CD4-positive, alpha-beta memory T cell (primary cell): ENCODE data around the gene MGME1. TPM values are rescaled to one million over a fixed set of nuclear protein-coding genes. Genes with fewer than 3 reads are reported as not detected.
"Not testable (repeated sequence)": the region's sequence is repeated elsewhere in the genome, so short reads cannot be mapped to it uniquely, and the experiment has no call there.

ENCODE experiments used
- CTCF ChIA-PET: fragments of 350-600 bp; sonication (Branson Sonifier 250); formaldehyde crosslinking; loops from one replicate; lab custom pipeline; 2021; ENCODE audit warnings: inconsistent platforms; ENCODE audit not compliant: partially characterized antibody; lab: Charles Lee
- POLR2A ChIA-PET: fragments of 350-600 bp; sonication (Branson Sonifier 250); formaldehyde crosslinking; loops from one replicate; lab custom pipeline; 2021; ENCODE audit not compliant: partially characterized antibody; lab: Charles Lee
- DNase-seq, 5 donors: peaks; one replicate each; pipeline versions ENCODE4 v3.0.0 to v3.0.0-alpha.2; 2020 to 2022; ENCODE audit warnings: mixed read lengths in 1 of 5
- H3K27ac ChIP-seq: one replicate; pipeline ENCODE4 v1.7.0; 2013; ENCODE audit warnings: low read depth, low read length
- H3K27me3 ChIP-seq: 2 replicates; pipeline ENCODE4 v1.7.0; 2013; ENCODE audit warnings: mild to moderate bottlenecking, low read length, moderate library complexity; ENCODE audit not compliant: insufficient read depth
- H3K36me3 ChIP-seq: 2 replicates; pipeline ENCODE4 v1.7.0; 2013; ENCODE audit warnings: mild to moderate bottlenecking, low read length, moderate library complexity; ENCODE audit not compliant: insufficient read depth
- H3K4me1 ChIP-seq: 2 replicates; pipeline ENCODE4 v1.7.0; 2013; ENCODE audit warnings: mild to moderate bottlenecking, low read length, moderate library complexity; ENCODE audit not compliant: insufficient read depth
- H3K4me3 ChIP-seq, 2 donors: one replicate each; pipeline ENCODE4 v1.7.0; 2013; ENCODE audit warnings: low read length in 2 of 2, mild to moderate bottlenecking in 1 of 2
- H3K9me3 ChIP-seq, 2 donors: one replicate each; pipeline ENCODE4 v1.7.0; 2013; ENCODE audit warnings: low read length in 2 of 2, control low read depth in 1 of 2; ENCODE audit not compliant: control insufficient read depth in 1 of 2
- H3K27ac Mint-ChIP-seq, 7 donors: one replicate each; pipeline ENCODE4 v1.8.0; 2020 to 2021; ENCODE audit warnings: mixed read lengths in 7 of 7, mild to moderate bottlenecking in 6 of 7, inconsistent platforms in 3 of 7, moderate library complexity in 3 of 7
- H3K27me3 Mint-ChIP-seq, 2 donors: one replicate each; pipeline ENCODE4 v1.8.0; 2020 to 2021; ENCODE audit warnings: mixed read lengths in 2 of 2
- H3K36me3 Mint-ChIP-seq, 2 donors: one replicate each; pipeline ENCODE4 v1.8.0; 2020 to 2021; ENCODE audit warnings: mixed read lengths in 2 of 2, inconsistent platforms in 1 of 2, mild to moderate bottlenecking in 1 of 2
- H3K4me1 Mint-ChIP-seq, 4 donors: one replicate each; pipeline ENCODE4 v1.8.0; 2020 to 2021; ENCODE audit warnings: mixed read lengths in 4 of 4, mild to moderate bottlenecking in 1 of 4
- H3K4me3 Mint-ChIP-seq, 8 donors: one replicate each; pipeline ENCODE4 v1.8.0; 2020 to 2021; ENCODE audit warnings: mixed read lengths in 8 of 8, mild to moderate bottlenecking in 7 of 8, moderate library complexity in 6 of 8, inconsistent platforms in 3 of 8
- H3K9me3 Mint-ChIP-seq, 8 donors: one replicate each; pipeline ENCODE4 v1.8.0; 2020 to 2021; ENCODE audit warnings: mixed read lengths in 8 of 8, mild to moderate bottlenecking in 5 of 8, inconsistent platforms in 3 of 8, moderate library complexity in 1 of 8
- intact Hi-C: fragments of 100-400 bp; cut with micrococcal nuclease; formaldehyde crosslinking; loops from one replicate; pipeline ENCODE4 v1.15.1; 2023
- polyA plus RNA-seq, 2 donors: library from polyadenylated mRNA; unstranded; fragments of 300-500 nt; fragmentation: Illumina TruSeq; gene quantifications; one replicate each; pipeline ENCODE4 v1.2.3, GENCODE V29; 2021
- total RNA-seq, 2 experiments: library from RNA; stranded (reverse); gene quantifications; one replicate each; pipeline ENCODE4 v1.2.3, GENCODE V29; 2021

Gene MGME1
- total and polyA plus RNA-seq, 4 experiments from 2014 or later = 7.4 to 17.0 (median 16.0) TPM

- peaks cover 25 to 33% of the 10 kb centered on the region in 2 donors for H3K36me3 Mint-ChIP-seq
- H3K27ac Mint-ChIP-seq = peak overlapping the region; percentile 26 to 99 (median 82)
- Histone ChIP-seq H3K27me3 (no peaks in the 10 kb centered on the region), H3K27ac (peak overlapping the region; percentile 33), H3K9me3 (no peaks in the 10 kb centered on the region), H3K36me3 (peaks cover 27% of the 10 kb centered on the region), H3K4me3 (peak overlapping the region in 1 of 2 donors; percentile 4), H3K4me1 (peaks cover 84% of the 10 kb centered on the region)
- H3K9me3 Mint-ChIP-seq = peaks cover 0 to 2% (median 0%) of the 10 kb centered on the region in 8 donors
- no peaks in the 10 kb centered on the region for H3K27me3 Mint-ChIP-seq
- CTCF ChIA-PET = interaction anchor here (0.6 to 5.3 kb wide), 12 partner anchors 7 to 276 kb away, joined by 3 to 37 read pairs (median 4); partner anchors contain the start of gene RRBP1
- peaks cover 54 to 83% (median 72%) of the 10 kb centered on the region in 4 donors for H3K4me1 Mint-ChIP-seq
- POLR2A ChIA-PET = interaction anchor here (0.8 to 6.8 kb wide), 4 partner anchors 9 to 330 kb away, joined by 3 to 72 read pairs (median 3); partner anchors contain the start of genes MGME1, RRBP1, SNX5 and ZNF133
- no peak for DNase-seq
- intact Hi-C loops = loop anchor here (1.0 to 5.0 kb wide), 2 partner anchors 9 to 39 kb away; no protein-coding TSS in a partner anchor
- peak overlapping the region in 6 of 8 donors; percentile 36 to 76 (median 66) for H3K4me3 Mint-ChIP-seq
These were observed 10.2 kb upstream of the MGME1 start for GRCh38 chr20:17958373-17959256.

DNA sequence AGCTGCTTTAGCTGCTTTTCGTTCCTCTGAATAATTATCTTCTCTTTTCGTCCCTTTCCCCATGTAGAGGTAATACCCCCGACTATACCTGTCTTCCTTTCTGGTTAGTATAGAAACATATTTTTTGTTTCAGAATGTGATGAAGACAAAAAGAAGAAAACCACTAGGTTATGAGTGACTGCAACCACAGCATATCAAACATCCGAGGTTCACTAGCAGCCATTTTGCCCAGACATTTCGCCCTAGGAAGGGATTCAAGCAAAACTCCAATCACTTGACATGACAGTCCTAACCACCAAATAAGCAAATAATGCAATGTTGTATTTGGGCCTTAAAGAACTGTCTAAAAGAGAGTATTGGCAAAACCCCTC, 9.6 kb upstream of the MGME1 start:
- peaks cover 0 to 2% (median 0%) of the 10 kb centered on the region in 8 donors for H3K9me3 Mint-ChIP-seq
- Histone ChIP-seq H3K36me3 (peaks cover 21% of the 10 kb centered on the region), H3K4me3 (peak overlapping the region in 1 of 2 donors; percentile 4), H3K4me1 (peaks cover 90% of the 10 kb centered on the region), H3K9me3 (no peaks in the 10 kb centered on the region), H3K27me3 (no peaks in the 10 kb centered on the region), H3K27ac (peak overlapping the region; percentile 33)
- H3K27ac Mint-ChIP-seq = peak overlapping the region; percentile 69 to 99 (median 79)
- CTCF ChIA-PET = interaction anchor here (1.0 to 5.3 kb wide), 8 partner anchors 6 to 277 kb away, joined by 3 to 37 read pairs (median 10); partner anchors contain the start of gene RRBP1
- H3K4me3 Mint-ChIP-seq = peak overlapping the region in 7 of 8 donors; percentile 47 to 76 (median 67)
- no peaks in the 10 kb centered on the region for H3K27me3 Mint-ChIP-seq
- intact Hi-C loops = loop anchor here (1.0 to 5.0 kb wide), 2 partner anchors 8 to 38 kb away; no protein-coding TSS in a partner anchor
- H3K36me3 Mint-ChIP-seq = peaks cover 18 to 27% of the 10 kb centered on the region in 2 donors
- POLR2A ChIA-PET = interaction anchor here (0.8 to 6.8 kb wide), 4 partner anchors 9 to 329 kb away, joined by 3 to 72 read pairs (median 3); partner anchors contain the start of genes MGME1, RRBP1, SNX5 and ZNF133
- peaks cover 60 to 89% (median 73%) of the 10 kb centered on the region in 4 donors for H3K4me1 Mint-ChIP-seq
- no peak for DNase-seq

DNA sequence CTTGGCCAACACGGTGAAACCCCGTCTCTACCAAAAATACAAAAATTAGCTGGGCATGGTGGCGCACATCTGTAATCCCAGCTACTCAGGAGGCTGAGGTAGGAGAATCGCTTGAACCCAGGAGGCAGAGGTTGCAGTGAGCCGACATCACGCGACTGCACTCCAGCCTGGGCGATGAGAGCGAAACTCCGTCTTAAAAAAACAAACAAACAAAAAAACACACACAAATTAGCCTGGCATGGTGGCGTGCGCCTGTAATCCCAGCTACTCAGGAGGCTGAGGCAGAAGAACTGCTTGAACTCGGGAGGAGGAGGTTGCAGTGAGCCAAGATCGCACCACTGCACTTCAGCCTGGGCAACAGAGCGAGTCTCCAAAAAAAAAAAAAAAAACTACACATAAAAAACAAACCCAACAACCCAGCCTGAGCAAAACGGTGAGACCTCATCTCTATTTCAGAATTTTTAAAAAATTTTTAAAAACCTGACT, 8.4 kb upstream of the MGME1 start:
- ChIA-PET POLR2A (interaction anchor here (6.8 kb wide), 1 partner anchor 7 kb away, joined by 72 read pairs; the partner anchor contains the start of genes MGME1 and SNX5), CTCF (interaction anchor here (2.3 to 9.1 kb wide), 4 partner anchors 23 to 278 kb away, joined by 5 to 51 read pairs (median 18); partner anchors contain the start of gene RRBP1)
- not testable (repeated sequence) for H3K27me3 ChIP-seq, H3K27ac ChIP-seq, DNase-seq, H3K27me3 Mint-ChIP-seq, H3K4me3 ChIP-seq, H3K9me3 ChIP-seq, H3K9me3 Mint-ChIP-seq
- Mint-ChIP-seq H3K4me1 (peaks cover 64 to 96% (median 78%) of the 10 kb centered on the region in 4 donors), H3K36me3 (peaks cover 8 to 17% of the 10 kb centered on the region in 2 donors), H3K4me3 (peak overlapping the region in 7 of 8 donors; percentile 12 to 75 (median 47)), H3K27ac (peak overlapping the region in 3 of 7 donors; percentile 69 to 99 (median 78))
- intact Hi-C loops = loop anchor here (10.0 kb wide), 1 partner anchor 1386 kb away; the partner anchor contains the start of gene KIF16B
- peaks cover 95% of the 10 kb centered on the region for H3K4me1 ChIP-seq
- H3K36me3 ChIP-seq = peaks cover 12% of the 10 kb centered on the region

GRCh38 chr20:17960927-17961586, 7.8 kb upstream of the MGME1 start:
- H3K27me3 Mint-ChIP-seq = no peaks in the 10 kb centered on the region
- no peaks in the 10 kb centered on the region for H3K9me3 ChIP-seq
- no peaks in the 10 kb centered on the region for H3K27me3 ChIP-seq
- peak overlapping the region; percentile 48 to 99 (median 69) for H3K27ac Mint-ChIP-seq
- no peak overlapping the region for H3K4me3 ChIP-seq
- peaks cover 97% of the 10 kb centered on the region for H3K4me1 ChIP-seq
- peaks cover 8% of the 10 kb centered on the region for H3K36me3 ChIP-seq
- DNase-seq = no peak
- ChIA-PET CTCF (interaction anchor here (1.0 to 9.1 kb wide), 3 partner anchors 10 to 35 kb away, joined by 4 to 51 read pairs (median 5); no protein-coding TSS in a partner anchor), POLR2A (interaction anchor here (6.8 kb wide), 1 partner anchor 7 kb away, joined by 72 read pairs; the partner anchor contains the start of genes MGME1 and SNX5)
- peaks cover 0 to 2% (median 0%) of the 10 kb centered on the region in 8 donors for H3K9me3 Mint-ChIP-seq
- peaks cover 67 to 96% (median 80%) of the 10 kb centered on the region in 4 donors for H3K4me1 Mint-ChIP-seq
- H3K27ac ChIP-seq = no peak overlapping the region
- H3K4me3 Mint-ChIP-seq = peak overlapping the region in 7 of 8 donors; percentile 7 to 72 (median 60)
- peaks cover 2 to 12% of the 10 kb centered on the region in 2 donors for H3K36me3 Mint-ChIP-seq
- intact Hi-C loops = loop anchor here (10.0 kb wide), 1 partner anchor 1386 kb away; the partner anchor contains the start of gene KIF16B

- Mint-ChIP-seq H3K9me3 (peaks cover 0 to 2% (median 0%) of the 10 kb centered on the region in 8 donors), H3K4me3 (peak overlapping the region in 7 of 8 donors; percentile 14 to 80 (median 60)), H3K4me1 (peaks cover 68 to 96% (median 82%) of the 10 kb centered on the region in 4 donors), H3K27ac (peak overlapping the region; percentile 48 to 99 (median 72)), H3K36me3 (peaks cover 0 to 11% of the 10 kb centered on the region in 2 donors), H3K27me3 (no peaks in the 10 kb centered on the region)
- Histone ChIP-seq H3K27ac (peak overlapping the region; percentile 15), H3K4me1 (peaks cover 92% of the 10 kb centered on the region), H3K4me3 (no peak overlapping the region), H3K27me3 (no peaks in the 10 kb centered on the region), H3K36me3 (peaks cover 3% of the 10 kb centered on the region), H3K9me3 (no peaks in the 10 kb centered on the region)
- ChIA-PET CTCF (interaction anchor here (1.0 to 9.1 kb wide), 3 partner anchors 10 to 34 kb away, joined by 4 to 51 read pairs (median 5); no protein-coding TSS in a partner anchor), POLR2A (interaction anchor here (1.0 kb wide), 1 partner anchor 23 kb away, joined by 4 read pairs; no protein-coding TSS in a partner anchor)
- no peak for DNase-seq
- intact Hi-C loops = loop anchor here (10.0 kb wide), 1 partner anchor 1387 kb away; the partner anchor contains the start of gene KIF16B
These were observed 7.3 kb upstream of the MGME1 start for GRCh38 chr20:17961587-17961940.
